Measurements from ENCODE around the gene ZNF148.

The ZNF148 gene

DNA sequence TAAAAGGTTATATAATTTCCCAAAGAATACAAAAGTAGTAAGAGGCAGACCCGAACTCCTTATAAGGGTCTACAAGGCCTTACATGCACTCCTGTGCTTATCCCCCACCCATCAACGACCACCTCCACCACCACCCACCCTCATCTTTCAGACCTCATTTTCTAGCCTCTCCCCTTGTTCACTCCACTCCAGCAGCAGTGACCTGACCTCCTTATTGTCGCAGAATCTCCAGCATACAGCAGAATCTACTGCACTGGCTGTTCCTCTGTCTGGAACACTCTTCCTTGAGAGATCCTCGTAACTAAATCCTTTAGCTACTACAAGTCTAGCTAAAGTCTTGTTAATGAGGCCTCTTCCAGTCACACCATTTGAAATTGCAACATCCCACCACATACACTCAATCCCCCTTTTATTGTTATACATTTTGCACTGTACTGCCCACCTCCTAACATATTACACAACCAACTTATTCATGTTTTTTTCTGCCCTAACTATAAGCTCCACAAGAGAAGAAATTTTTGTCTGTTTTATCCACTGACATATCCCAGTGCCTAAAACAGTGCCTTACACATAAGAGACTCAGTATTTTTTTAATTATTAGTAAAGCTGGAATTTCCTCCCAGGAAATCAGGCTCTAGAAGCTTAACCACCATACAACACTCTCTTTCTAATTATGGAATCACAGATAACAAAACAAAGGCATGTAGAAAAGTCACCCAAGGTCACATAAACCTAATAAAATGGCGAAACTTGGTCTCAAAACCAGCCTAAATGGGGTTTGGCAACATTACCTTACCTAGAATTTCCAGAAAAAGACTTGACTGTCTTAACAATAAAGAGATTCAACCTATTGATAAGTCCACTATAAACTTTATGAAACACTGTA, 40.2 kb downstream of the ZNF148 start:
- DNase-seq (ENCODE audit: low read depth): no peak
- no peak overlapping the region for H3K4me3 ChIP-seq (ENCODE audit: control insufficient read depth, low read depth, low read length)
- no peak for TF ChIP-seq CTCF (conservative IDR thresholded peaks at IDR 0.05; ENCODE audit: control insufficient read depth, insufficient read depth, low read depth, low read length)

GRCh38 chr3:125332504-125332903, 42.6 kb downstream of the ZNF148 start:
- no peak overlapping the region for H3K4me3 ChIP-seq (ENCODE audit: control insufficient read depth, low read depth, low read length)
- no peak for DNase-seq (ENCODE audit: low read depth)
- TF ChIP-seq CTCF (conservative IDR thresholded peaks at IDR 0.05; ENCODE audit: control insufficient read depth, insufficient read depth, low read depth, low read length): no peak

- DNase-seq (ENCODE audit: low read depth): peak; percentile 17
- H3K4me3 ChIP-seq (ENCODE audit: control insufficient read depth, low read depth, low read length): no peak overlapping the region
- no peak for TF ChIP-seq CTCF (conservative IDR thresholded peaks at IDR 0.05; ENCODE audit: control insufficient read depth, insufficient read depth, low read depth, low read length)
Observed at GRCh38 chr3:125331243-125331642, 43.9 kb downstream of the ZNF148 start.

DNA sequence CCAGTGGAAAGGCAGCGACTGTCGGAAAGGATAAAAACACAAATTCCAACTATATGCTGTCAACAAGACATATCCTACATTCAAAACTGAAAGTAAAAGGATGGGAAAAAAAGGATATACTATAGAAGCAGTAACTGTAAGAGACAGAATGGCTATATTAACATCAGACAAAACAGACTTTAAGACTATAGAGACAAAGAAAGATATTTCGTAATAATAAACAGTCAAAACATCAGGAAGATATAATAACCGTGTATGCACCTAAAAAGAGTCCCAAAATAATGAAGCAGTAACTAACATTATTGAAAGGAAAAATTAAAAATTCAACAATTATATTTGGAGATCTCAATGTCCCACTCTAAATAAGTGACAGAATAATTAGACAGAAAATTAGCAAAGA, 48.2 kb downstream of the ZNF148 start:
- TF ChIP-seq CTCF (conservative IDR thresholded peaks at IDR 0.05; ENCODE audit: control insufficient read depth, insufficient read depth, low read depth, low read length): no peak
- H3K4me3 ChIP-seq (ENCODE audit: control insufficient read depth, low read depth, low read length): no peak overlapping the region
- no peak for DNase-seq (ENCODE audit: low read depth)

DNA sequence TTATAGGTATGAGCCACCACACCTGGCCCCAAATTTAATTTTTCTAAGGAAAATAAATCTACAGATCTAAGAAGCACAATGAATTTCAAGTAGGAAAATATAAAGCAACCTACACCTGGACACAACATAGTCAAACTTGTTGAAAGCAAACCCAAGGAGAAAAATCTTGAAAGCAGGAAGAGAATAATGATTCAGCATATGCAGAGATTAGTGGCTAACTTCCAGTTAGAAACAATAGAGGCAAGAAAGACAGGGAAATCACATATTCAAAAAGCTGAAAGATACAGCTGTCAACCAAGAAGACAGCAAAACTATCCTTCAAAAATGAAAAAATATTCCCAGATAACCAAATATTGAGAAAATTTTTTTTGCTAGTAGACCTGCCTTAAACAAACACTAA, 49.4 kb downstream of the ZNF148 start:
- no peak overlapping the region for H3K4me3 ChIP-seq (ENCODE audit: control insufficient read depth, low read depth, low read length)
- no peak for DNase-seq (ENCODE audit: low read depth)
- no peak for TF ChIP-seq CTCF (conservative IDR thresholded peaks at IDR 0.05; ENCODE audit: control insufficient read depth, insufficient read depth, low read depth, low read length)

GRCh38 chr3:125324341-125324740, 50.8 kb downstream of the ZNF148 start:
- no peak for DNase-seq (ENCODE audit: low read depth)
- H3K4me3 ChIP-seq (ENCODE audit: control insufficient read depth, low read depth, low read length): no peak overlapping the region
- no peak for TF ChIP-seq CTCF (conservative IDR thresholded peaks at IDR 0.05; ENCODE audit: control insufficient read depth, insufficient read depth, low read depth, low read length)
